NCI-H446 treated with DMSO at 0.1 percent for 48 hours (cell line): ENCODE results near the gene METTL14.

Source experiments
- DNase-seq: peaks from one replicate; lab custom pipeline; 2025; lab: John Stamatoyannopoulos, UW

Gene METTL14

GRCh38 chr4:118759481-118759880, 74.3 kb downstream of the METTL14 start:
- no peak for DNase-seq

DNA sequence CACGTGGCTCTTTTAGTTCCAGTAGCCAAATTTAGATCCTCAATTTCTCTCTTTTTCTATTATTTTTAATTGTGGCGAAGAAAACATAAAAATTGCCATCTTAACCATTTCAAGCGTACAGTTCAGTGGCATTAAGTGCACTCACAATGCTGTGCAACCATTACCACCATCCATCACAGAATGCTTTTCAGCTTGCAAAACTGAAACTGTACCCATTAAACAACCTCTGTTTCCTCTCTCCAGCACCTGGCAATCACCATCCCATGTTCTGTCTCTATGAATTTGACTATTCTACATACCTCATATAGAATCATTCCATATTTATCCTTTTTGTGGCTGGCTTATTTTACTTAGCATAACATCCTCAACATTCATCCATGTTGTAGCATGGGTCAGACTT, 74.9 kb downstream of the METTL14 start:
- no peak for DNase-seq

DNA sequence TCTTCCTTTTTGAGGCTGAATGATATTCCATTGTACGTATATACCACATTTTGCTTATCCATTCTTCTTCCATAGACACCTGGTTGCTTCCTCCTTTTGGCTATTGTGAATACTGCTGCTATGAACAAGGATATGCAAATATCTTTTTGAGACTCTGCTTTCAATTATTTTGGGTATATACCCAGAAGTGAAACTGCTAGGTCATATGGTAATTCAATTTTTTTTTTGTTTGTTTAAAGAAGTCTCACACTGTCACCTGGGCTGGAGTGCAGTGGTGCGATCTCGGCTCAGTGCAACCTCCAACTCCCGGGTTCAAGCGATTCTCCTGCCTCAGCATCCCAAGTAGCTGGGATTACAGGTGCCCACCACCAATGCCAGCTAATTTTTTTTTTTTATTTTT, 75.3 kb downstream of the METTL14 start:
- DNase-seq, result no peak

DNA sequence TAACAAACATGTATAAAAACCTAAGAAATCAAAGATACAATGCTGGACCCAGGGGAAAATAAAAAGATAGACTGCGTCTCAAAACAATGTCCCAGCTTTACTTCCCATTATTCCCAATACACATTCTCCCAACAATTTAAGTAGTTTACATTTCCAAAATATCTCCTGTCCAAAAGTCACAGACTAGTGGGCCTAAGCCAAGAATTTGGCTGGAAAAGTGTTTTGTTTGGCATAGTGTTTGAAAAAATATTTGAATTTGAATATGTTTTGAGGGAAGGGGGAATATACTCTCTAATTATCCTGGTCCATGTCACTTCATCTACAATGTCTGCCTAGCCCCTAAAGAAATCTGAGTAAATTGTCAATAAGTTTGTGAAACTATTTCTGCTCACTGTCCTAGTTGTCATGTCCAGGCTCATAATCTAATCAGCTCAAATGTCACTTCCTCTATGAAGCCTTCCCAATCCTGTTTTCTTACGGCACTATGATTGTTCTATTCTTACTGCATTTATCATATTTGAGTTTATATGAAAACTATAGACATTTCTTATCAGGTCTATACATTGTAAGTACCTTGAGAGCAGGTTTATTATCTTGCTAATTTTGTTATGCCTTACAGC, 76.3 kb downstream of the METTL14 start:
- DNase-seq, result no peak

- no peak for DNase-seq
These were observed 77.0 kb downstream of the METTL14 start for GRCh38 chr4:118762155-118762554.

DNA sequence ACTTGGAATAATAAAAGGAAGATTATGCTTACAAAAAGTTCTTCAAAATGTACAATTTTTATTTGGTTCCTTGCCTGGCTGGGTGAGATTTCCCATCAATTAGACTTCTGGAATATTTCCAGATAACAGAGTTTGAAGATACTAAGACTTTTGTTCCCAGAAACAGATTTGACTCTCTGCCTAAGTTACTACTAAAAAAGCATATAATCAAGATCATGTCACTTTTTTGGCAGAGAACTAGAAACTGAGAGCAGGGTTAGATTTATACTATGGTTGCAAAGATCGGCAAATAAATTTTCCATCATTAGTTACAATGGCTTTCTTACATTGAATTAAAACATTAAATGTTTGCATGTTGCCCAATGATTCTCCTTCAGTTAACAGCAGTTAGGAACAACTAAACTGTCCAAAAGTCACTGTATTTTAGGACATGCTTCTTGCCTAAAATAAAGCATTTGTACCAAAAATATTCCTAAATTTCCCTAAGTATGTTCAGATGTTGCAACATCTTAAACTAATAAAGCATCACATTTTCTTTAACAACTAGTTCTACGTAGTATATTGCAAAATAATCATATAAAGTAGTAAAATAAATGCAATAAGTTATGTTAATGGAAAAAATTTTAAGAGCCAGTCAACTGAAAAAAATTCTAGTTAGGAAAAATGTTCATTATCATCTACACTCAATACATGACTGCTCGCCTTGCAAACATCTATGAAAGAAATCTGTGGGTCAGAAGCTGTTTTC, 77.7 kb downstream of the METTL14 start:
- peak; percentile 51 for DNase-seq
